Ishikawa (cell line): ENCODE data around the gene SLC38A9.

Experiments used
- EP300 ChIP-seq: IDR thresholded peaks from 2 replicates; pipeline ENCODE4 v1.6.1; 2012; ENCODE audit warnings: borderline replicate concordance
- NFIC ChIP-seq: IDR thresholded peaks from 2 replicates; pipeline ENCODE4 v1.6.1; 2012
- REST ChIP-seq: IDR thresholded peaks from 2 replicates; pipeline ENCODE4 v1.6.1; 2012; ENCODE audit warnings: low read depth, mild to moderate bottlenecking
- TAF1 ChIP-seq: IDR thresholded peaks from 2 replicates; pipeline ENCODE4 v1.6.1; 2012; ENCODE audit warnings: low read depth, mild to moderate bottlenecking
- TCF12 ChIP-seq: IDR thresholded peaks from 2 replicates; pipeline ENCODE4 v1.6.1; 2012; ENCODE audit warnings: low read depth
- USF1 ChIP-seq: IDR thresholded peaks from 2 replicates; pipeline ENCODE4 v1.6.1; 2012
- TF ChIP-seq, protein P1 (sequence below): IDR thresholded peaks from 2 replicates; pipeline ENCODE4 v1.6.1; 2012

- TF ChIP-seq TCF12 (no peak), REST (no peak), EP300 (no peak), NFIC (no peak), USF1 (no peak), TAF1 (no peak)
- TF ChIP-seq, protein P1, sequence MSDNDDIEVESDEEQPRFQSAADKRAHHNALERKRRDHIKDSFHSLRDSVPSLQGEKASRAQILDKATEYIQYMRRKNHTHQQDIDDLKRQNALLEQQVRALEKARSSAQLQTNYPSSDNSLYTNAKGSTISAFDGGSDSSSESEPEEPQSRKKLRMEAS, result no peak
Observed at GRCh38 chr5:55649963-55650362, 62.2 kb downstream of the SLC38A9 start.
